ENCODE results near the gene GAMT.

The GAMT gene

GRCh38 chr19:1417681-1418495, 16.5 kb upstream of the GAMT start:
- DNase-seq = no peak

GRCh38 chr19:1417145-1417544, 15.8 kb upstream of the GAMT start:
- DNase-seq = no peak

- no peak for DNase-seq
Measured at GRCh38 chr19:1416014-1416841, 14.9 kb upstream of the GAMT start.

- DNase-seq = no peak
Measured at GRCh38 chr19:1412995-1413800, 11.9 kb upstream of the GAMT start.

- DNase-seq = no peak
Measured at GRCh38 chr19:1412323-1412923, 11.1 kb upstream of the GAMT start.

- no peak for DNase-seq
Measured at GRCh38 chr19:1411255-1412191, 10.2 kb upstream of the GAMT start.

- DNase-seq = no peak
Measured at GRCh38 chr19:1410789-1411188, 9.4 kb upstream of the GAMT start.

- DNase-seq = no peak
Measured at GRCh38 chr19:1410136-1410786, 8.9 kb upstream of the GAMT start.

- no peak for DNase-seq
Measured at GRCh38 chr19:1409204-1410005, 8.1 kb upstream of the GAMT start.

GRCh38 chr19:1408300-1409203, 7.2 kb upstream of the GAMT start:
- no peak for DNase-seq

GRCh38 chr19:1407528-1408299, 6.4 kb upstream of the GAMT start, which contains the start of gene DAZAP1:
TSS of gene DAZAP1 (plus strand) at chr19:1407586. CDS start at chr19:1407774, 188 bp downstream.
- DNase-seq = no peak

GRCh38 chr19:1406774-1407527, 5.6 kb upstream of the GAMT start:
- peak; percentile 93 for DNase-seq

- DNase-seq = no peak
Measured at GRCh38 chr19:1402411-1403070, 1.2 kb upstream of the GAMT start.

- no peak for DNase-seq
Measured at GRCh38 chr19:1401889-1402217, 511 bp upstream of the GAMT start.

GRCh38 chr19:1400281-1401137, 833 bp downstream of the GAMT start:
- DNase-seq = peak; percentile 18

- DNase-seq = no peak
Measured at GRCh38 chr19:1399745-1400144, 1.6 kb downstream of the GAMT start.

Measured in DMS79 (cell line).